Keratinocyte (primary cell): ENCODE results near the gene ACTL7B. TPM values are rescaled to one million over a fixed set of nuclear protein-coding genes. Genes with fewer than 3 reads are reported as not detected.
"Not testable (repeated sequence)": the region's sequence is repeated elsewhere in the genome, so short reads cannot be mapped to it uniquely, and the experiment has no call there.

Experiments
- DNase-seq: peaks from one replicate; pipeline ENCODE4 v3.0.0-alpha.2; 2011; ENCODE audit warnings: low read depth, missing footprints, low spot score
- FAIRE-seq: peaks from 2 replicates; lab custom pipeline; 2011; peaks lifted over from hg19 to GRCh38; lab: Jason Lieb, UNC
- H2AFZ ChIP-seq: 2 replicates; pipeline ENCODE4 v1.6.0; 2012; ENCODE audit warnings: low read length, control low read depth, inconsistent platforms; ENCODE audit not compliant: control insufficient read depth
- H3K27ac ChIP-seq: 2 replicates; pipeline ENCODE4 v1.5.1; 2011; ENCODE audit warnings: low read length; ENCODE audit not compliant: control insufficient read depth, insufficient read depth
- H3K27me3 ChIP-seq: 3 replicates; pipeline ENCODE4 v1.6.0; 2011; ENCODE audit warnings: low read length; ENCODE audit not compliant: control insufficient read depth, insufficient read depth; ENCODE audit errors: extremely low read depth
- H3K36me3 ChIP-seq, 2 experiments: 2 replicates in 1 of 2; 3 replicates in 1 of 2; pipeline ENCODE4 v1.5.1; 2011; ENCODE audit warnings: low read length in 2 of 2, mild to moderate bottlenecking in 1 of 2; ENCODE audit not compliant: control insufficient read depth in 2 of 2, insufficient read depth in 2 of 2; ENCODE audit errors: extremely low read depth in 1 of 2
- H3K4me1 ChIP-seq: 3 replicates; pipeline ENCODE4 v1.5.1; 2011; ENCODE audit warnings: low read length; ENCODE audit not compliant: control insufficient read depth, insufficient read depth; ENCODE audit errors: extremely low read depth
- H3K4me2 ChIP-seq: 3 replicates; pipeline ENCODE4 v1.6.0; 2011; ENCODE audit warnings: low read depth, low read length; ENCODE audit not compliant: control insufficient read depth, insufficient read depth; ENCODE audit errors: extremely low read depth
- H3K4me3 ChIP-seq, 3 experiments: fragments of 200-600 bp in 1 of 3; sonication (generic) in 1 of 3; 2 replicates in 2 of 3; 3 replicates in 1 of 3; pipeline ENCODE4 v1.5.1; 2011 to 2016; ENCODE audit warnings: low read length in 3 of 3, mild to moderate bottlenecking in 3 of 3, control low read depth in 2 of 3, inconsistent platforms in 1 of 3, low read depth in 1 of 3, mixed read lengths in 1 of 3, mixed run types in 1 of 3, moderate library complexity in 1 of 3; ENCODE audit not compliant: control insufficient read depth in 2 of 3, insufficient read depth in 2 of 3; ENCODE audit errors: extremely low read depth in 1 of 3
- H3K79me2 ChIP-seq: 2 replicates; pipeline ENCODE4 v1.6.0; 2012; ENCODE audit warnings: low read length; ENCODE audit not compliant: control insufficient read depth, insufficient read depth
- H3K9ac ChIP-seq: 3 replicates; pipeline ENCODE4 v1.6.0; 2011; ENCODE audit warnings: low read length; ENCODE audit not compliant: control insufficient read depth, insufficient read depth; ENCODE audit errors: extremely low read depth
- H3K9me1 ChIP-seq: 3 replicates; pipeline ENCODE4 v1.6.0; 2011; ENCODE audit warnings: low read length; ENCODE audit not compliant: control insufficient read depth, insufficient read depth; ENCODE audit errors: extremely low read depth
- H3K9me3 ChIP-seq: 2 replicates; pipeline ENCODE4 v1.5.1; 2012; ENCODE audit warnings: low read depth, low read length; ENCODE audit not compliant: control insufficient read depth
- H4K20me1 ChIP-seq: 3 replicates; pipeline ENCODE4 v1.6.0; 2011; ENCODE audit warnings: low read length; ENCODE audit not compliant: control insufficient read depth, insufficient read depth; ENCODE audit errors: extremely low read depth
- CTCF ChIP-seq, 3 experiments: IDR thresholded peaks in 1 of 3; conservative IDR thresholded peaks in 1 of 3; optimal IDR thresholded peaks in 1 of 3; 2 replicates in 2 of 3; 3 replicates in 1 of 3; pipeline versions ENCODE3 to v1.5.1; 2011; ENCODE audit warnings: low read length in 3 of 3, mild to moderate bottlenecking in 3 of 3, moderate library complexity in 2 of 3, control low read depth in 1 of 3, inconsistent platforms in 1 of 3; ENCODE audit not compliant: insufficient read depth in 2 of 3; ENCODE audit errors: extremely low read depth in 1 of 3
- EZH2 ChIP-seq: IDR thresholded peaks from one replicate; pipeline ENCODE4 v1.6.1; 2012; ENCODE audit warnings: inconsistent platforms, mild to moderate bottlenecking, low read length, moderate library complexity
- dilution Hi-C: fragments of 300-500 bp; cut with MboI; formaldehyde crosslinking; loops from one replicate; pipeline ENCODE4 v1.7.0; 2020; ENCODE audit warnings: low sequenced_read_pairs; ENCODE audit not compliant: extremely low pct_ligation_motif_present
- polyA plus RNA-seq, 5 experiments: library from polyadenylated mRNA; depleted of rRNA in 3 of 5; stranded (reverse) in 3 of 5; stranded (forward) in 1 of 5; unstranded in 1 of 5; fragments of >200 nt; gene quantifications; 1 replicate in 1 of 5; 2 replicates in 3 of 5; 3 replicates in 1 of 5; pipeline versions ENCODE4 v1.2.1 to v1.2.3, GENCODE V29; 2011 to 2012; ENCODE audit warnings: missing spikeins in 2 of 5, low read depth in 1 of 5, low replicate concordance in 1 of 5

The ACTL7B gene
- polyA plus RNA-seq, 1 donor (not counting 4 experiments of a cell fraction or from before 2014, with no cell fraction given): not detected

DNA sequence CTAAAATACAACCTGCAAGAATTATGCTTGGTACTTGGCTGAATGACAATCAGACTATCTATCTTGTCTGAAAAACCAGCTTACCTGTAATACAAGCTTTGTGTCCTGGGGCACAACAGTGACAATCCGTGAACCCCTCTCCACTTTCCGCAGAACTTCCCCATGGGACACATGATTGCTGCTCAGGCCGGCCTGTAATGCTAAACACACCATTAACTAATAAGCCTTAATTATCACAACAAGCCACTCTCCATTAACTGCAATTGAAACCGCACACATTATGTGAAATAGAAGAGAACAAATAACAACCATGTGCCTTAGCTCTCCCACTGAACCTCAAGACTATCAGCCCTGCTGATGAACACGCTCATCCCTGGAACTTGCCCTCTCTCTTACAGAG, 44.4 kb upstream of the ACTL7B start:
- FAIRE-seq: no peak
- peaks cover 25 to 46% of the 10 kb centered on the region in 2 experiments for H3K36me3 ChIP-seq

GRCh38 chr9:108899023-108899695, 43.4 kb upstream of the ACTL7B start:
- DNase-seq, H2AFZ ChIP-seq, H3K4me3 ChIP-seq, H3K27me3 ChIP-seq, H3K9me1 ChIP-seq, H3K27ac ChIP-seq, H4K20me1 ChIP-seq, FAIRE-seq, H3K4me2 ChIP-seq, H3K9me3 ChIP-seq, H3K4me1 ChIP-seq, H3K79me2 ChIP-seq, H3K9ac ChIP-seq, dilution Hi-C loops: not testable (repeated sequence)
- peaks cover 29 to 49% of the 10 kb centered on the region in 2 experiments for H3K36me3 ChIP-seq

More for the DNA sequence above, 44.4 kb upstream of the ACTL7B start:
- Histone ChIP-seq H3K4me1 (no peaks in the 10 kb centered on the region), H3K4me3 (no peak overlapping the region), H2AFZ (no peak overlapping the region), H3K79me2 (no peaks in the 10 kb centered on the region), H3K9me3 (no peaks in the 10 kb centered on the region), H3K27ac (no peak overlapping the region), H4K20me1 (no peaks in the 10 kb centered on the region), H3K27me3 (no peaks in the 10 kb centered on the region), H3K9ac (no peak overlapping the region), H3K9me1 (no peaks in the 10 kb centered on the region), H3K4me2 (no peak overlapping the region)
- no peak for DNase-seq
- no peak for TF ChIP-seq CTCF (optimal IDR thresholded peaks at IDR 0.05 in 1 of 3, IDR thresholded peaks at IDR 0.05 in 1 of 3, conservative IDR thresholded peaks at IDR 0.05 in 1 of 3; ENCODE audit: extremely low read depth in 1 of 3, insufficient read depth in 2 of 3, low read length in 3 of 3)
- TF ChIP-seq EZH2: no peak
- dilution Hi-C loops: no loop called here
